ENCODE results near the gene LDLRAD1. TPM values are rescaled to one million over a fixed set of nuclear protein-coding genes. Genes with fewer than 3 reads are reported as not detected.
"Not testable (repeated sequence)": the region's sequence is repeated elsewhere in the genome, so short reads cannot be mapped to it uniquely, and the experiment has no call there.

Gene LDLRAD1
- total and polyA plus RNA-seq, 12 donors = 0.32 to 8.8 (median 1.3) TPM; not detected in 1

DNA sequence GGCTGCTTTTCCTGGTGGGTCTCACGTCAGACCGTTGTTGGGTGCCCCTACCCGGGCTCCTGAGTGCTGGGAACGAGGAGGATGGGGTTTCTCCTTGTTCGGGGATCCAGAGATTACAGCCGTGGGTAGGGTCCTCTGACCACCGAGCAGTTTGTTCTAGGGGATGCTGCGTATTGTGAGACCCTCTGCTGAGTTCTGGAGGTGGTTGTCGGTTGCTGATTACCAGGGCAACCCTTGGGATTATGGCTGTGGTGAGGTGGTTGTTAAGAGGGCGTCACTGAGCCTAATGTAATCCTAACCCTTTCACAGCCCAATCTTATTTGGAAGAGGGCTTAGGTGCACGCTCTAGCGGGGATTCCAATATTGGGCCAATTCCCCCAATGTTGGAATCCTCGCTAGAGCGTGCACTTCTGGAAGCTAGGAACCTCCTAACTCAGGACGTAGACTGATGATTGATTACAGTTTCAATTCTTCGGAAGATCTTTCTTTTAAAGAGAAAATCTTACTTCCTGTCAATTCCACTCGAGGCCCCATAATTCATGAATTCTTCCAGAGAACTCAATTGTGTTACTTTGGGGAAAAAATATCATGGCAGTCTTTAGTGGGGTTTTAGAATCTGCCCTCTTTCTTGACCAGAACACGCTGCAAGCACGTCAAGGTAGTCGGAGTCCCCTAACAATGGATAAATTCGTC, 35.9 kb upstream of the LDLRAD1 start:
- 7 to 14% (median 10%) methylated on average over 13 to 21 of the region's 21 CpGs for WGBS, 4 donors
- TF ChIP-seq, protein P1, sequence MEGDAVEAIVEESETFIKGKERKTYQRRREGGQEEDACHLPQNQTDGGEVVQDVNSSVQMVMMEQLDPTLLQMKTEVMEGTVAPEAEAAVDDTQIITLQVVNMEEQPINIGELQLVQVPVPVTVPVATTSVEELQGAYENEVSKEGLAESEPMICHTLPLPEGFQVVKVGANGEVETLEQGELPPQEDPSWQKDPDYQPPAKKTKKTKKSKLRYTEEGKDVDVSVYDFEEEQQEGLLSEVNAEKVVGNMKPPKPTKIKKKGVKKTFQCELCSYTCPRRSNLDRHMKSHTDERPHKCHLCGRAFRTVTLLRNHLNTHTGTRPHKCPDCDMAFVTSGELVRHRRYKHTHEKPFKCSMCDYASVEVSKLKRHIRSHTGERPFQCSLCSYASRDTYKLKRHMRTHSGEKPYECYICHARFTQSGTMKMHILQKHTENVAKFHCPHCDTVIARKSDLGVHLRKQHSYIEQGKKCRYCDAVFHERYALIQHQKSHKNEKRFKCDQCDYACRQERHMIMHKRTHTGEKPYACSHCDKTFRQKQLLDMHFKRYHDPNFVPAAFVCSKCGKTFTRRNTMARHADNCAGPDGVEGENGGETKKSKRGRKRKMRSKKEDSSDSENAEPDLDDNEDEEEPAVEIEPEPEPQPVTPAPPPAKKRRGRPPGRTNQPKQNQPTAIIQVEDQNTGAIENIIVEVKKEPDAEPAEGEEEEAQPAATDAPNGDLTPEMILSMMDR (IDR thresholded peaks at IDR 0.05) = no peak
- no peak for TF ChIP-seq POLR2A (IDR thresholded peaks at IDR 0.05)
- peak overlapping the region; percentile 19 to 86 (median 65) for H3K4me3 ChIP-seq
- DNase-seq = no peak
- peak overlapping the region; percentile 83 to 98 (median 89) for H3K27ac ChIP-seq
- no peaks in the 10 kb centered on the region for H3K9me3 ChIP-seq (replicated peaks in 1 of 3)
- intact Hi-C loops (cut with DNase I) = no loop called here
- H3K36me3 ChIP-seq (replicated peaks in 1 of 2) = no peaks in the 10 kb centered on the region
- no peaks in the 10 kb centered on the region for H3K27me3 ChIP-seq
- peaks cover 6 to 37% of the 10 kb centered on the region in 2 donors for H3K4me1 ChIP-seq (replicated peaks in 1 of 2)

DNA sequence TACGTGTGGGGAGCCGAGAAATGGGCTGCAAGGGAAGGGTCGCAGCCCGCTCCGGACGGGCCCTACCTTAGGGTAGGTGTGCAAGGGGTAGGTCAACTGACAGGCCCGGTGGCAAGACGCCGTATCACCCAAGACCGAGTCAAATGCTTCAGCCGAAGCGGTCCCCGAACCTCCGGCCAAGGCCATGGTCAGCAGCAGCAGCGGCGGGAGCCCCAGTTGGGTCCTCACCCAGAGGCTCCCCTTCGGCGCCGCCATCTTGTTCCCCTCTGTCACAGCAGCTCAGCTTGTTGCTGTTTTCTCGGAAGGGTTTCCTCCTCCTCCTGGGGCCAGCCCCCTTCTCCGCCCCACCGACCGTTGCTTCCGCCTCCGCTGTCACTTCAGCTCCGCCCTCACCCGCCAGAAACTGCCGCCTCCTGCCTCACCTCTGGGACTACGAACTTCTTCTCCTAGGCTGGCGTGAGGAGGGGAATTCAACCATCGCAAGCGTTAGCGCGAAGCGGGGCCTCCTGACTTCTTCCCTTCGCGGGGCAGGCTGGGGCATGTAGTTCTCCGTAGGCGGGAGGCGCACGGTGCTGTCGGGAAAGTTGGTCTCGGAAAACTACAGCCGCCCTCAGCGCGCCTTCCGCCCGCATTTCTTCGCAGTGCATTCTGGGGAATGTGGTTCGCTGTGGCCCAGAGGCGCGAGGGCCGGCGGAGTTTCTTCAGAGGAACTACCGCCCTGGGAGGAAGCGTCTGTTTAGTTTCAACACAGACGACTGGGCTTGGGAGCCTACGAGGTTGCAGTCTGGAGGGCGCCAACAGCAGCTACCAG, 35.2 kb upstream of the LDLRAD1 start, which contains the start of the genes TCEANC2 and TMEM59:
TSS of gene TCEANC2 (plus strand) at position 675 of the 811 bp plus-strand sequence. CDS start 815 bp downstream, outside the sequence.
TSS of gene TMEM59 (minus strand) at position 271 of the 811 bp plus-strand sequence. CDS start at position 255, 16 bp downstream.
- 0 to 2% (median 0%) methylated on average over 25 to 59 of the region's 59 CpGs for WGBS, 4 donors
- Histone ChIP-seq H3K27ac (peak within 1 kb of the TSS; percentile 83 to 98 (median 89)), H3K27me3 (no peaks in the 10 kb centered on the region), H3K36me3 (replicated peaks in 1 of 2) (no peaks in the 10 kb centered on the region), H3K4me3 (peak within 1 kb of the TSS; percentile 41 to 86 (median 71)), H3K4me1 (replicated peaks in 1 of 2) (peaks cover 6 to 44% of the 10 kb centered on the region in 2 donors), H3K9me3 (replicated peaks in 1 of 3) (no peaks in the 10 kb centered on the region)
- TF ChIP-seq POLR2A (IDR thresholded peaks at IDR 0.05) = peak; percentile 60 to 93
- TF ChIP-seq, protein P1 (IDR thresholded peaks at IDR 0.05) = peak in 1 of 6 experiments; percentile 20
- intact Hi-C loops (cut with DNase I) = no loop called here
- DNase-seq = peak; percentile 96 to 99 (median 98)

DNA sequence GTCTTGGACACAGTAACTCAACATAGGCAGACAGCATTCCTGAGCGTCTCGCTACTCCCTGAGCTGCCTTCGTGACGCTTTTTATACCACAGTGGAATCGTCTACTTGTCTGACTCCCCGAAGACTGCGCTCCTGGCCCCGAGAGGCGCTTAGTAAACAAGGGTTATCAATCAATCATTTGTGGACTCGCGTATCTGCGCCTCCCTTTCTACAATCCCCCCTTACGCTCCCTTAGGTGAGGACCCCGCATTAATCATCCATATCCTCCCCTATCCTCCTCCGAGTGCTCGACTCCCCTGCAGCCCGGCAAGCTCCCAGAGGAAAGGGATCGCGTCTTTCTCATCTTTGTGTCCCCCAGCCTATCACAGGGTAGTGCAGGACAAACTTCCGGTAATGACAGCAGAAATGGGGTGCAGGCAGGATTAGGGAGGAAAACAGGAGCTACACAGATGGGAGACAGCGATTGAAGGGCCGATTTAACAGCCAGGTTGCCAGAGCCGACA, 34.5 kb upstream of the LDLRAD1 start:
- DNase-seq = peak; percentile 36 to 76 (median 56)
- 0 to 3% (median 0%) methylated on average over 20 to 23 of the region's 23 CpGs for WGBS, 4 donors
- H3K36me3 ChIP-seq (replicated peaks in 1 of 2) = no peaks in the 10 kb centered on the region
- H3K4me1 ChIP-seq (replicated peaks in 1 of 2) = peaks cover 6 to 50% of the 10 kb centered on the region in 2 donors
- TF ChIP-seq, protein P1 (IDR thresholded peaks at IDR 0.05) = no peak
- TF ChIP-seq POLR2A (IDR thresholded peaks at IDR 0.05) = peak in 1 of 2 donors; percentile 51
- H3K27ac ChIP-seq = peak overlapping the region; percentile 83 to 98 (median 89)
- peak overlapping the region; percentile 41 to 86 (median 66) for H3K4me3 ChIP-seq
- intact Hi-C loops (cut with DNase I) = no loop called here
- no peaks in the 10 kb centered on the region for H3K27me3 ChIP-seq
- no peaks in the 10 kb centered on the region for H3K9me3 ChIP-seq (replicated peaks in 1 of 3)

DNA sequence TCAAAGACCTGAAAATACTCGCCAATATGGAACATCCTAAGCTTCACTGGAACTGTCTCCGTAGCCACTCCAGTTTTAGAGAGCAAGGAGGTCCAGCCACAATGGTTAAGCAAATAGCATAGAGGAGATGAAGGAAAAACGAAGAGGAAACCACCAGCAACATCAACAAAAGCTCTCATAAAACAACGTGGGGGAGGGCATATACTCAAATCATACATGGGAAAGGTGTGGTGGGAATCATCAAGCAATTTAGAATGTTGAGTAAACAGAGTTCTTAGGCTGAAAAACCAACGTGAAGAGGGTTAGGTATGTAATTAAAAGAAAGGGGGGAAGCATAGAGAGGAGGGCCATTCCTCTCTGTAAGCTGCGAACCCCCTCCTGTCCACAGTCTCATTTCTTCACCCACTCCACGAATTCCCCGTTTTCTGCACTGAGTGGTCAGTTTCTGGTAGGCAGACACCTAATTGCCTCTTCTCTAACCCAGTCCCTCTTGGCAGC, 34.0 kb upstream of the LDLRAD1 start:
- Histone ChIP-seq H3K27me3 (no peaks in the 10 kb centered on the region), H3K27ac (peak overlapping the region; percentile 83 to 98 (median 89)), H3K9me3 (replicated peaks in 1 of 3) (no peaks in the 10 kb centered on the region), H3K4me1 (replicated peaks in 1 of 2) (peaks cover 6 to 55% of the 10 kb centered on the region in 2 donors), H3K36me3 (replicated peaks in 1 of 2) (no peaks in the 10 kb centered on the region), H3K4me3 (peak overlapping the region; percentile 41 to 86 (median 66))
- WGBS, 4 donors = 3 to 4% (median 3%) methylated on average over 8 of the region's 8 CpGs
- no peak for DNase-seq
- TF ChIP-seq, protein P1 (IDR thresholded peaks at IDR 0.05) = no peak
- no peak for TF ChIP-seq POLR2A (IDR thresholded peaks at IDR 0.05)
- intact Hi-C loops (cut with DNase I) = no loop called here

DNA sequence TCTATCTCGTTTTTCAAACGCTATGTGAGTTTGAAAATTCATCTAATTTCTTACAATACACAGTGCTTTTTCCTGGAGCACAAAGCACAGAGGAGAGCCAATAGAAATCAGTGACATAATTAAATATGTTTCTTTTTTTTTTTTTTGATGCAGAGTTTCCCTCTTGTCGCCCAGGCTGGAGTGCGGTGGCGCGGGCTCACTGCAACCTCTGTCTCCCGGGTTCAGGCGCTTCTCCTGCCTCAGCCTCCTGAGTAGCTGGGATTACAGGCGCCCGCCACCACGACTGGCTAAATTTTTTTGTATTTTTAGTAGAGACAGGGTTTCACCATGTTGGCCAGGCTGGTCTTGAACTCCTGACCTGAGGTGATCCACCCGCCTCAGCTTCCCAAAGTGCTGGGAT, 32.4 kb upstream of the LDLRAD1 start:
- H3K9me3 ChIP-seq (replicated peaks in 1 of 3); H3K27ac ChIP-seq; H3K27me3 ChIP-seq; H3K4me3 ChIP-seq; intact Hi-C loops (cut with DNase I); DNase-seq; H3K36me3 ChIP-seq (replicated peaks in 1 of 2): not testable (repeated sequence)
- peaks cover 6 to 65% of the 10 kb centered on the region in 2 donors for H3K4me1 ChIP-seq (replicated peaks in 1 of 2)
- WGBS, 4 donors = 96 to 98% (median 96%) methylated on average over 12 of the region's 12 CpGs
